Esophagus (tissue), 2 donors: ENCODE data around the gene AP2M1. TPM values are rescaled to one million over a fixed set of nuclear protein-coding genes. Genes with fewer than 3 reads are reported as not detected.

Experiments used
- H3K27ac ChIP-seq, 2 donors: one replicate each; pipeline ENCODE4 v1.5.1; 2013; ENCODE audit warnings: low read depth in 2 of 2, mild to moderate bottlenecking in 2 of 2, inconsistent platforms in 1 of 2, low read length in 1 of 2, moderate library complexity in 1 of 2
- H3K27me3 ChIP-seq, 2 donors: one replicate each; pipeline ENCODE4 v1.6.1; 2013; ENCODE audit warnings: low read length in 2 of 2, control low read depth in 1 of 2, mild to moderate bottlenecking in 1 of 2; ENCODE audit not compliant: insufficient read depth in 2 of 2, control insufficient read depth in 1 of 2
- H3K36me3 ChIP-seq, 2 donors: one replicate each; pipeline ENCODE4 v1.6.1; 2013; ENCODE audit warnings: low read length in 1 of 2; ENCODE audit not compliant: control insufficient read depth in 2 of 2, insufficient read depth in 2 of 2
- H3K4me1 ChIP-seq, 2 donors: one replicate each; pipeline ENCODE4 v1.6.1; 2013; ENCODE audit warnings: low read length in 1 of 2; ENCODE audit not compliant: control insufficient read depth in 2 of 2, insufficient read depth in 2 of 2
- H3K4me3 ChIP-seq, 2 donors: one replicate each; pipeline ENCODE4 v1.5.1; 2013; ENCODE audit warnings: low read length in 2 of 2, mild to moderate bottlenecking in 2 of 2, low read depth in 1 of 2, moderate library complexity in 1 of 2
- H3K9me3 ChIP-seq, 2 donors: one replicate each; pipeline ENCODE4 v1.6.1; 2013; ENCODE audit warnings: mild to moderate bottlenecking in 2 of 2, low read depth in 1 of 2, low read length in 1 of 2, moderate library complexity in 1 of 2; ENCODE audit not compliant: control insufficient read depth in 2 of 2, insufficient read depth in 1 of 2
- WGBS, 2 donors: extraction: QIAGEN DNeasy Blood & Tissue Kit; methylation state at CpG; one replicate each; pipeline ENCODE4 v1.1.7; 2013; 5-methylcytosine and 5-hydroxymethylcytosine counted together
- polyA plus RNA-seq, 2 donors: library from polyadenylated mRNA; stranded (reverse); fragments of 200-250 nt; gene quantifications; one replicate each; pipeline ENCODE4 v1.2.3, GENCODE V29; 2013
- donor health status: healthy with polysubstance abuse.
- donor health status: Bipolar disorder and iron deficiency.

AP2M1 gene
- polyA plus RNA-seq, 2 donors = 94.2 to 210 TPM

- Histone ChIP-seq H3K36me3 (peaks cover 0 to 59% of the 10 kb centered on the region in 2 donors), H3K27me3 (no peaks in the 10 kb centered on the region), H3K9me3 (no peaks in the 10 kb centered on the region), H3K27ac (no peak overlapping the region), H3K4me1 (peaks cover 0 to 3% of the 10 kb centered on the region in 2 donors), H3K4me3 (no peak overlapping the region)
- WGBS, 2 donors = 93 to 95% methylated on average over 8 of the region's 8 CpGs
Observed at GRCh38 chr3:184167786-184168185, 6.9 kb upstream of the AP2M1 start.

DNA sequence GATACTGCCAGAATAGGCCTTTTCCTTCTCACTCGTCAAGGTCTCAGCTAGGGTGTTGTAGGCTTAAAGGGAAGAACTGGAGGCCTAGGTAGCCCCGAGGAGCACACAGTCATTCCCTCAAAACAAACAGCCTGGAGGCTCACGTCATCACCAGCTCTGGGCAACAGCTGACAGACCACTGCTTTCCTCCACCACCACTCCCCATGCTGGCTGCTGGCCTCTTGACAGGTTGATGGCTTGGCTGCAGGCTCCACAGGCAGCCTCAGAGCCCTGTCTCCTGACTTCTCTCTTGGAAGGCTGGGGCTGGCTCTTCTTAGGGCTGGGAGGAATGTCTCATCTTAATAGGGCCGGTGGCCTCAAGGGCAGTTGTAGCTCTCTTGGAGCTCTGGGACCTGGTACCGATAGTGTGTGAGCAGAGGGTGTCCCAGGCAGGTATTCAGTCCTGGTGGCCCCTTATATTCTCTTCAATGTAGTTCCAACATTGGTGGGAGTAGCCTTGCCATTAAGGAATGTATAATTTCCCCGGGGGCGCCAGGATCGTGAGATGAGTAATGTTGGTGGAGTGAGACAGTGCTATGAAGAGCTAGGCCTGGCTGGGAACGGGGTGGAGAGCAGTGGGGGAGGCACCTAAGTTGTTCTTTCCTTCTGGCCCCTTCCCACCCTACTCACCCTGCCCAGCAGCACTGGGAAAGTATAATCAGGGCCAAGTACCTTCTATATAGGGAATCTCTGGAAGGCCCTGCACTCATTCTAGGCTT, 6.1 kb upstream of the AP2M1 start:
- Histone ChIP-seq H3K4me3 (no peak overlapping the region), H3K9me3 (no peaks in the 10 kb centered on the region), H3K27me3 (no peaks in the 10 kb centered on the region), H3K36me3 (peaks cover 0 to 58% of the 10 kb centered on the region in 2 donors), H3K27ac (peak overlapping the region in 1 of 2 donors; percentile 17), H3K4me1 (peaks cover 0 to 3% of the 10 kb centered on the region in 2 donors)
- 55 to 69% methylated on average over 9 of the region's 9 CpGs for WGBS, 2 donors

DNA sequence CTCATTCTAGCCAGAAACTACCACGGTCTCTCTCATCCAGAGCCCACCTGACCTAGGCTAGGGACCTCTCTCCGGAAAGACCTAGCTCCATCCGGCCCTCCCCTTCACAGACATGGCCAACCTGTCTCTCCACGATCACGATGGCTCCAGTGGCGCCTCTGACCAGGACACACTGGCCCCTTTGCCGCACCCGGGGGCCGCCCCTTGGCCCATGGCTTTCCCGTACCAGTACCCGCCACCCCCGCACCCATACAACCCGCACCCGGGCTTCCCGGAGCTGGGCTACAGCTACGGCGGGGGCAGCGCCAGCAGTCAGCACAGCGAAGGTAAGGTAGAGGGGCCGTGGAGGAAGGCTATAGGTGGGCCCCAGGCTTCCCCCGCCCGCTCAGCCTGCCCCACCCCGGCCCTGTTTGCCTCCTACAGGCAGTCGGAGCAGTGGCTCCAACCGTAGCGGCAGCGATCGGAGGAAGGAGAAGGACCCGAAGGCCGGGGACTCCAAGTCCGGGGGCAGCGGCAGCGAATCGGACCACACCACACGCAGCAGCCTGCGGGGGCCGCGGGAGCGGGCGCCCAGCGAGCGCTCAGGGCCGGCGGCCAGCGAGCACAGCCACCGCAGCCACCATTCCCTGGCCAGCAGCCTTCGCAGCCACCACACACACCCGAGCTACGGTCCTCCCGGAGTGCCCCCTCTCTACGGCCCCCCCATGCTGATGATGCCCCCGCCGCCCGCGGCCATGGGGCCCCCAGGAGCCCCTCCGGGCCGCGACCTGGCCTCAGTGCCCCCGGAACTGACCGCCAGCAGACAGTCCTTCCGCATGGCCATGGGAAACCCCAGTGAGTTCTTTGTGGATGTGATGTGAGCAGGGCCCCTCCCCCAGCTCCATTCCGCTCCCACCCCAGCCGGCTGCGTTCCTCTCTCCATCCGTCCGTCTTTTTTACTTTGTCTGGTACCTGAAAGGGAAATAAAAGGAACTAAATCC, 4.5 kb upstream of the AP2M1 start:
- 91 to 92% methylated on average over 59 to 66 of the region's 66 CpGs for WGBS, 2 donors

GRCh38 chr3:184171562-184171961, 3.1 kb upstream of the AP2M1 start:
- H3K4me1 ChIP-seq = peaks cover 0 to 5% of the 10 kb centered on the region in 2 donors
- 52 to 56% methylated on average over 9 of the region's 9 CpGs for WGBS, 2 donors
- no peak overlapping the region for H3K4me3 ChIP-seq
- H3K36me3 ChIP-seq = peaks cover 0 to 30% of the 10 kb centered on the region in 2 donors
- H3K9me3 ChIP-seq = no peaks in the 10 kb centered on the region
- H3K27me3 ChIP-seq = no peaks in the 10 kb centered on the region
- H3K27ac ChIP-seq = peak overlapping the region in 1 of 2 donors; percentile 34

More for the DNA sequence above, 4.5 kb upstream of the AP2M1 start:
- H3K27me3 ChIP-seq = no peaks in the 10 kb centered on the region
- H3K27ac ChIP-seq = no peak overlapping the region
- H3K9me3 ChIP-seq = no peaks in the 10 kb centered on the region
- H3K4me3 ChIP-seq = no peak overlapping the region
- H3K36me3 ChIP-seq = peaks cover 0 to 42% of the 10 kb centered on the region in 2 donors
- peaks cover 0 to 3% of the 10 kb centered on the region in 2 donors for H3K4me1 ChIP-seq

- H3K27ac ChIP-seq = peak overlapping the region in 1 of 2 donors; percentile 40
- H3K36me3 ChIP-seq = peaks cover 0 to 32% of the 10 kb centered on the region in 2 donors
Observed at GRCh38 chr3:184172681-184173373, 1.8 kb upstream of the AP2M1 start.

GRCh38 chr3:184173374-184173722, 1.3 kb upstream of the AP2M1 start:
- Histone ChIP-seq H3K4me3 (no peak overlapping the region), H3K36me3 (peaks cover 0 to 32% of the 10 kb centered on the region in 2 donors), H3K9me3 (no peaks in the 10 kb centered on the region), H3K27ac (peak overlapping the region; percentile 60 to 77), H3K4me1 (peaks cover 3 to 19% of the 10 kb centered on the region in 2 donors), H3K27me3 (no peaks in the 10 kb centered on the region)
- WGBS, 2 donors = 90 to 91% methylated on average over 2 of the region's 2 CpGs

More at GRCh38 chr3:184172681-184173373, 1.8 kb upstream of the AP2M1 start:
- Histone ChIP-seq H3K4me1 (peaks cover 3 to 17% of the 10 kb centered on the region in 2 donors), H3K27me3 (no peaks in the 10 kb centered on the region), H3K9me3 (no peaks in the 10 kb centered on the region), H3K4me3 (no peak overlapping the region)
- WGBS, 2 donors = 62 to 68% methylated on average over 5 of the region's 5 CpGs

DNA sequence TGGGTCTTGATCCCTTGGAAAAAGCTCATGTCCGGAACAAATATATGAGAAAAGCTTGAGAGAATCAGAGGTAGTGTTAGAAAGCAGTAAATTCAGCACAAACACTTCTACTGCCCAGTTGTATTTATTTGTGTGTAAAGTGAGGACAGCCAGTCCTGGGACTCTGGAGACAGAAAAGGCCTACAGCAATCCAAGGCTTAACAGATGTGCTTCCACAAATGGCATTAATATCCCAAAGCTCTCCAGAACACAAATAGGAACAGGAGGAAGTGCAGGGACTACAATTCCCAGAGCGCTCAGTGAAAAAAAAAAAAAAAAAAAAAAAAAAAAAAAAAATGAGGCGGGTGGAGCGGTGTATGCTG, 390 bp upstream of the AP2M1 start:
- peak overlapping the region in 1 of 2 donors; percentile 77 for H3K27ac ChIP-seq
- 20 to 21% methylated on average over 3 to 4 of the region's 4 CpGs for WGBS, 2 donors
- peaks cover 6 to 19% of the 10 kb centered on the region in 2 donors for H3K4me1 ChIP-seq
- H3K36me3 ChIP-seq = peaks cover 3 to 38% of the 10 kb centered on the region in 2 donors
- H3K9me3 ChIP-seq = no peaks in the 10 kb centered on the region
- no peaks in the 10 kb centered on the region for H3K27me3 ChIP-seq
- H3K4me3 ChIP-seq = no peak overlapping the region

GRCh38 chr3:184175506-184175905, 851 bp downstream of the AP2M1 start:
- no peaks in the 10 kb centered on the region for H3K27me3 ChIP-seq
- WGBS, 2 donors = 19 to 20% methylated on average over 8 of the region's 8 CpGs
- H3K27ac ChIP-seq = peak overlapping the region; percentile 84 to 95
- H3K36me3 ChIP-seq = peaks cover 9 to 37% of the 10 kb centered on the region in 2 donors
- no peaks in the 10 kb centered on the region for H3K9me3 ChIP-seq
- peaks cover 6 to 19% of the 10 kb centered on the region in 2 donors for H3K4me1 ChIP-seq
- H3K4me3 ChIP-seq = peak overlapping the region; percentile 91 to 97

DNA sequence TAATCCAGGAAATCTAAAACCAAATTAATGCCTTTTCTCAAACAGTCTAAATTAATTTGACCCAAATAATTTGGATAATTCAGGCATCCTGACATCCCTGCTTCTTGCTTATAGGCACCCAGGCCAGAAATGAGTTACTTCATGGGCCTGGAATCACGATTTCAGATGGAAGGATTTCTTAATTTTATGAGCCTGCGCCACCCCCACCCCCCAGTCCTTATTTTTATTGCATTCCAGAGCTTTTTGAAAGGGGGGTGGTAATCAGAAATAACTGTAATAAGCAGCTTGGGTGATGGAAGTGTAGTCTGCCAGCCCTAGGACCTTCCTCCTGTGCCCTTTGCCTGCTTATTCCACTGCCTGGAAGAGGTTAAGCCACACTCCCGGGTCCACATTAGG, 1.3 kb downstream of the AP2M1 start:
- Histone ChIP-seq H3K27me3 (no peaks in the 10 kb centered on the region), H3K27ac (peak overlapping the region; percentile 38 to 72), H3K36me3 (peaks cover 14 to 39% of the 10 kb centered on the region in 2 donors), H3K4me3 (peak overlapping the region; percentile 3 to 97), H3K9me3 (no peaks in the 10 kb centered on the region), H3K4me1 (peaks cover 6 to 19% of the 10 kb centered on the region in 2 donors)
- 25 to 28% methylated on average over 3 of the region's 3 CpGs for WGBS, 2 donors
